GM20000 (cell line): ENCODE measurements around the gene KCNG2.

Experiments used
- DNase-seq: peaks from one replicate; pipeline ENCODE4 v3.0.0; 2012; ENCODE audit warnings: low spot score
- TF ChIP-seq, protein P1 (sequence below): IDR thresholded peaks from 2 replicates; pipeline ENCODE4 v1.5.1; 2012; ENCODE audit warnings: mild to moderate bottlenecking, control low read depth; ENCODE audit errors: extremely low read depth, missing control alignments

The KCNG2 gene

DNA sequence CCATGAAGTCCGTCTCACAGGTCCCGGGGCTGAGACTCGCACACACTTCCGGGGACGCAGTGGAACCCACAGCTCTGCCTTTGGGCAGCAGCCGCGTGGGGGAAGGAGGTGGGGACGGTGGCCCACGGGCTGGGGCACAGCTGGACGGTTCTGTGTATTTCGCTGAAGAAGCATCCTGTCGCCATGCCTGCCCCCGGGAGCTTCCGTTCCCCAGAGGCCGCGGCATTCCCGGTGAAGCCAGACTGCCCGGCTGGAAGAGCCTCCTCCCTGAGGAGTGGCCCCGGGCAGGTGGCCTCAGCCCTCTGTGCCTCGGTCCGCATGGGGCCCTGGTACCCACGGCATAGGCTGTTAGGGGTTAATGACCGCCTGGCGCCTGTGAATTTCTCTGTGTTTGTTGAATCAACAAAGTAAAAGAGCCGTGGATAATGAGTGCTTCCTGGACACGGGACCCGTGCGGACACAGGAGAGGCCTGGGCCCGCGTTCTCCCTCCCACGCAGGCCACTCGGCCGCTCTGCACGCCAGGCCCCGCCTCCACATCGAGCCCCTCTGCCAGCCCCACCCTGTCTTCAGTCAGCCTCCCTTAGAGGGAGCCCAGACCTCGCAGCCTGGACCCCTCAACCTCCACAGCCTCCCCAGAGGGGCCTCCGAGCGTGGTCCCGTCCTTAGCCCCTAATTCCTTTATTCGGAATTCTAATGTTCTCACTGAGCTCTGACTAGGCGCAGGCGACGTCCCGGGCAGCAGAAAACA, 51.0 kb downstream of the KCNG2 start:
- DNase-seq, result no peak

DNA sequence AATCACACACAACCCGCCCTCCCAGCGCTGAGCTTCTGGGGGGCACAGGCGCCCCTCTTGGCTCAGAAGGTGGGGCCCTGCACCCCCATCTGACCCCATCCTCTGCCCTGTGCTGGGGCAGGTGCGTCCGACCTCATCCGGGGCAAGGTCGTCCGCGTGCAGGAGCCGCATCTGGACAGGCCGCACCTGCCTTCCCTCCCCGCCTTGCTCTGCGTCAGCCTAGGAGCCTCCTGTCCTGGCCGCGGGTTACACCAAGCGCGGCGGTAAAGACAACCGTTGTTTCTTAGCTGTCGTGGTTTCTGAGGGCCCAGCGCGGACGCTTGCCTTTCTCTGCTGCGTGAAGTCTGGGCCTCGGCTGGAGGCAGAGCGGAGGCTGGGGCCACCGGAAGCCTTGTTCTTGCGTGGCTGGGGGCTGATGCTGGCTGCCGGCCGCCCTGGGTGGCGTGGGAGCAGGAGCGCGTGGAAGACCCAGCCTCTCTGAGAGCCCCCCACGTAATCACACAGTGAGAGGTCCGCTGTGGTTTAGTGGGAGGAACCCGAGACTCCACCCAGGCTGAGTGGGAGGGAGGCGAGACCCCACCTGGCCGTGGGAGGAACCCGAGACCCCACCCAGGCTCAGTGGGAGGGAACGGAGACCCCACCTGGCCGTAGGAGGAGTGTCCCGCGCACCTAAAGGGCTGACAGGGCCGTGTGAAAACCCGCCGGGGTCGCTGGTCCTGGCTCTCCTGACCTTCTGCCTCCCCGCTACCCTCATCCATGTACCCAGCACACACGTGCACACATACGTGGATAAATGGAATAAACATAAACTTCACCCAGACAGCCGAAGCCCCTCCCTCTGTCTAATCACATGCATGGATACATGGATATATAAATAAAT, 51.8 kb downstream of the KCNG2 start:
- DNase-seq, result no peak
- TF ChIP-seq, protein P1, sequence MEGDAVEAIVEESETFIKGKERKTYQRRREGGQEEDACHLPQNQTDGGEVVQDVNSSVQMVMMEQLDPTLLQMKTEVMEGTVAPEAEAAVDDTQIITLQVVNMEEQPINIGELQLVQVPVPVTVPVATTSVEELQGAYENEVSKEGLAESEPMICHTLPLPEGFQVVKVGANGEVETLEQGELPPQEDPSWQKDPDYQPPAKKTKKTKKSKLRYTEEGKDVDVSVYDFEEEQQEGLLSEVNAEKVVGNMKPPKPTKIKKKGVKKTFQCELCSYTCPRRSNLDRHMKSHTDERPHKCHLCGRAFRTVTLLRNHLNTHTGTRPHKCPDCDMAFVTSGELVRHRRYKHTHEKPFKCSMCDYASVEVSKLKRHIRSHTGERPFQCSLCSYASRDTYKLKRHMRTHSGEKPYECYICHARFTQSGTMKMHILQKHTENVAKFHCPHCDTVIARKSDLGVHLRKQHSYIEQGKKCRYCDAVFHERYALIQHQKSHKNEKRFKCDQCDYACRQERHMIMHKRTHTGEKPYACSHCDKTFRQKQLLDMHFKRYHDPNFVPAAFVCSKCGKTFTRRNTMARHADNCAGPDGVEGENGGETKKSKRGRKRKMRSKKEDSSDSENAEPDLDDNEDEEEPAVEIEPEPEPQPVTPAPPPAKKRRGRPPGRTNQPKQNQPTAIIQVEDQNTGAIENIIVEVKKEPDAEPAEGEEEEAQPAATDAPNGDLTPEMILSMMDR, result no peak

More for the DNA sequence above, 51.0 kb downstream of the KCNG2 start:
- TF ChIP-seq, protein P1, result no peak

DNA sequence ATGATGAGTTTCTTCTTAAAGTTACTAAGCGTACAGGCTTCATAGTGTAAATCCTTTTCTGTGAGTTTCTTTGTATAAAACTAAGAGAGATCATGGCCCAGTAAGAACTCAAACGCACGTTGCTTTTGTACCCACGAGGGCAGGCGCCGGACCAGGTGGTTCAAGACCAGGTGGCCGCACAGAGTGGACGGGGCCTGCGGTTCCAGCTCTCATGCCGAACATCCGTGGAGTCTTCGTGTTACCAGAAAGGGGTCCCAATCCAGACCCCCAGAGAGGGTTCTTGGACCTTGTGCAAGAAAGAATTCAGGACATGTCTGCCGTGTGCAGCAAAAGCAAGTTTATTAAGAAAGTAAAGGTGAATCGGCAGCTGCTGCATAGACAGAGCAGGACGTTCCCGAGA, 53.0 kb downstream of the KCNG2 start:
- TF ChIP-seq, protein P1, result no peak
- no peak for DNase-seq

DNA sequence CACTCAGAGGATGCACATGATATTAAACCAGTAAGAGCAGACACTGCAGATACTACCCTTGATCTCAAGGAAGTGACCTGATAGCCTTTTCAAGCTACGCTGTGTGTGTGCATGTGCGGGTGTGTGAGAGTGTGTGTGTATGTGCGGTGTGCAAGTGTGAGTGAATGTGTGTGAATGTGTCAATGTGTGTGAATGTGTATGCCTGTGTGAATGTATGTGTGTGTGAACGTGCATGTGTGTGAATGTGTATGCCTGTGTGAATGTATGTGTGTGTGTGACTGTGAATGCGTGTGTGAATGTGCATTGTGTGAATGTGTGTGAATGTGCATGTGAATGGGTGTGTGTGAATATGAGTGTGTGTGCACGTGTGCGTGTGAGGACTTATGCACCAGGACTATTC, 53.8 kb downstream of the KCNG2 start:
- TF ChIP-seq, protein P1, result no peak

DNA sequence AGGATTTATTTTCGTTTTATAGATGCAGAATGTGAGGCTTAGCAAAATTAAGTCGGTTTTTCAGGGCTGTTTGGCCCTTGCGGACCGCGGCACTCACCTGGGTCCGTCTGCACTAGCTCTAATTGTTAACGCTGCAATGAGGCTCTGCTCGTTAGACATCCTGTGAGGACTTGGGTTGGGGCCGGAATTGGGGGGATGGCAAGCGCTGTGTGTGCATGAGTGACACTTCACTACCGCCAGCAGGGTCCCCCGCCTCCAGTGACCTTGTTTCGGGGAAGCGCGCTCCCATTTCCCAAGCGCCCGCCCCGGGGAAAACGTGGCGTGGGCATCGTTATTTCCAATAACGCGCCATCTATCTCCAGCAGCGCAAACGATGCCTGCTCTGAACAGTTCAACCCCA, 54.2 kb downstream of the KCNG2 start:
- TF ChIP-seq, protein P1, result no peak
- DNase-seq, result no peak

More for the DNA sequence above, 53.8 kb downstream of the KCNG2 start:
- DNase-seq, result no peak

DNA sequence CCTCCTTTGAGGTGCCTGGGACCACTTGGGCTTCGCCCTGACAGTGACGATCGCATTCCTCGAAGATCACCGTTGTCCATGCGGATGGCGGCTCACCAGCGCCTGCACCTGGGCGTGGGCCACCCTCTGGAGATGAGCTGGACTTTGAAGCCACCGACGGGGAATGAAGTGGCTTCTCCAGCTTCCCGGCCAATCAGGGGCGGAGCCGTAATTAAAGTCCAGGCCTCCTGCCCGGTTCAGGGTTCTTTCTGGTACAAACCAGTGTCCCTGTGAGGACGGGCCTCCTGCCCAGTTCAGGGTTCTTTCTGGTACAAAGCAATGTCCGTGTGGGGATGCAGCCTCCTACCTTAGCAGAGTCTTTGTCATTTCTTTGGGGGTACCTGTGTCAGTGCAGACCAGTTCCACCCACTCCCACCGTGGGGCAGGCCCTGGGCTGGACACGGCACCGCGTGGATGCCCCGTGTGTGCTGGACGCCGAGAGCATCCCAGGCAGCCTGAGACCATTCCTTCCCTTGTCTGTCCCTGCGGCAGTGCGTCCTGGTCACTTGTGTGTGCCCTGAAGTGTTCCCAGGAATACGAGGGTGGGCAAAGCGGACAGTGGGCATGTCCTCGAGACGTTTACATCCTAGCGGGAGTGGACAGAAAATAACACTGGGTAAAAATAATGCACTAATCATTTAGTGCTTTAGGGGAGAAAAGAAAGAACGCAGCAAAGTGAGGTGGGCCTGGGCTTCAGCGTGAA, 55.0 kb downstream of the KCNG2 start:
- TF ChIP-seq, protein P1, result no peak
- no peak for DNase-seq
